Stimulated activated CD4-positive, alpha-beta T cell treated with anti-CD3 and anti-CD28 coated beads, Interleukin-12 subunit alpha, Interleukin-12 subunit beta, amount 100 ng/mL, for 24 hours (primary cell): ENCODE results near the gene OTOGL.

Experiments
- DNase-seq, 2 experiments: peaks; one replicate each; pipeline ENCODE4 v3.0.0-alpha.2; 2020; ENCODE audit warnings: low read depth in 2 of 2

The OTOGL gene

GRCh38 chr12:80359703-80360102 is 260.4 kb downstream of the OTOGL start:
- DNase-seq, result no peak

- no peak for DNase-seq
These were observed 264.7 kb downstream of the OTOGL start for GRCh38 chr12:80364056-80364455.

GRCh38 chr12:80373666-80374065 is 274.3 kb downstream of the OTOGL start:
- DNase-seq, result no peak

GRCh38 chr12:80374615-80375014 is 275.3 kb downstream of the OTOGL start:
- no peak for DNase-seq

- DNase-seq, result no peak
These were observed 277.9 kb downstream of the OTOGL start for GRCh38 chr12:80377140-80377794.

- no peak for DNase-seq
These were observed 281.8 kb downstream of the OTOGL start for GRCh38 chr12:80381121-80381520.

- no peak for DNase-seq
These were observed 282.9 kb downstream of the OTOGL start for GRCh38 chr12:80382254-80382653.

GRCh38 chr12:80400571-80400991 is 301.2 kb downstream of the OTOGL start:
- DNase-seq, result no peak

- DNase-seq, result no peak
These were observed 301.9 kb downstream of the OTOGL start for GRCh38 chr12:80401191-80401590.

GRCh38 chr12:80404629-80405028 is 305.3 kb downstream of the OTOGL start:
- DNase-seq, result no peak

GRCh38 chr12:80406253-80406652 is 306.9 kb downstream of the OTOGL start:
- DNase-seq, result no peak

GRCh38 chr12:80411787-80412186 is 312.4 kb downstream of the OTOGL start:
- no peak for DNase-seq

GRCh38 chr12:80412343-80412953 is 313.1 kb downstream of the OTOGL start:
- no peak for DNase-seq

GRCh38 chr12:80413462-80413861 is 314.1 kb downstream of the OTOGL start:
- no peak for DNase-seq

- DNase-seq, result no peak
These were observed 316.1 kb downstream of the OTOGL start for GRCh38 chr12:80415466-80415865.

- DNase-seq, result no peak
These were observed 320.3 kb downstream of the OTOGL start for GRCh38 chr12:80419644-80420043.

GRCh38 chr12:80420075-80420474 is 320.7 kb downstream of the OTOGL start:
- no peak for DNase-seq

- DNase-seq, result no peak
These were observed 323.2 kb downstream of the OTOGL start for GRCh38 chr12:80422550-80422949.
